Keratinocyte (primary cell): ENCODE data around the gene KBTBD8. TPM values are rescaled to one million over a fixed set of nuclear protein-coding genes. Genes with fewer than 3 reads are reported as not detected.

Experiments used
- DNase-seq: peaks from one replicate; pipeline ENCODE4 v3.0.0-alpha.2; 2011; ENCODE audit warnings: low read depth, missing footprints, low spot score
- FAIRE-seq: peaks from 2 replicates; lab custom pipeline; 2011; peaks lifted over from hg19 to GRCh38; lab: Jason Lieb, UNC
- H2AFZ ChIP-seq: 2 replicates; pipeline ENCODE4 v1.6.0; 2012; ENCODE audit warnings: low read length, control low read depth, inconsistent platforms; ENCODE audit not compliant: control insufficient read depth
- H3K27ac ChIP-seq: 2 replicates; pipeline ENCODE4 v1.5.1; 2011; ENCODE audit warnings: low read length; ENCODE audit not compliant: control insufficient read depth, insufficient read depth
- H3K27me3 ChIP-seq: 3 replicates; pipeline ENCODE4 v1.6.0; 2011; ENCODE audit warnings: low read length; ENCODE audit not compliant: control insufficient read depth, insufficient read depth; ENCODE audit errors: extremely low read depth
- H3K36me3 ChIP-seq, 2 experiments: 2 replicates in 1 of 2; 3 replicates in 1 of 2; pipeline ENCODE4 v1.5.1; 2011; ENCODE audit warnings: low read length in 2 of 2, mild to moderate bottlenecking in 1 of 2; ENCODE audit not compliant: control insufficient read depth in 2 of 2, insufficient read depth in 2 of 2; ENCODE audit errors: extremely low read depth in 1 of 2
- H3K4me1 ChIP-seq: 3 replicates; pipeline ENCODE4 v1.5.1; 2011; ENCODE audit warnings: low read length; ENCODE audit not compliant: control insufficient read depth, insufficient read depth; ENCODE audit errors: extremely low read depth
- H3K4me2 ChIP-seq: 3 replicates; pipeline ENCODE4 v1.6.0; 2011; ENCODE audit warnings: low read depth, low read length; ENCODE audit not compliant: control insufficient read depth, insufficient read depth; ENCODE audit errors: extremely low read depth
- H3K4me3 ChIP-seq, 3 experiments: fragments of 200-600 bp in 1 of 3; sonication (generic) in 1 of 3; 2 replicates in 2 of 3; 3 replicates in 1 of 3; pipeline ENCODE4 v1.5.1; 2011 to 2016; ENCODE audit warnings: low read length in 3 of 3, mild to moderate bottlenecking in 3 of 3, control low read depth in 2 of 3, inconsistent platforms in 1 of 3, low read depth in 1 of 3, mixed read lengths in 1 of 3, mixed run types in 1 of 3, moderate library complexity in 1 of 3; ENCODE audit not compliant: control insufficient read depth in 2 of 3, insufficient read depth in 2 of 3; ENCODE audit errors: extremely low read depth in 1 of 3
- H3K79me2 ChIP-seq: 2 replicates; pipeline ENCODE4 v1.6.0; 2012; ENCODE audit warnings: low read length; ENCODE audit not compliant: control insufficient read depth, insufficient read depth
- H3K9ac ChIP-seq: 3 replicates; pipeline ENCODE4 v1.6.0; 2011; ENCODE audit warnings: low read length; ENCODE audit not compliant: control insufficient read depth, insufficient read depth; ENCODE audit errors: extremely low read depth
- H3K9me1 ChIP-seq: 3 replicates; pipeline ENCODE4 v1.6.0; 2011; ENCODE audit warnings: low read length; ENCODE audit not compliant: control insufficient read depth, insufficient read depth; ENCODE audit errors: extremely low read depth
- H3K9me3 ChIP-seq: 2 replicates; pipeline ENCODE4 v1.5.1; 2012; ENCODE audit warnings: low read depth, low read length; ENCODE audit not compliant: control insufficient read depth
- H4K20me1 ChIP-seq: 3 replicates; pipeline ENCODE4 v1.6.0; 2011; ENCODE audit warnings: low read length; ENCODE audit not compliant: control insufficient read depth, insufficient read depth; ENCODE audit errors: extremely low read depth
- CTCF ChIP-seq, 3 experiments: IDR thresholded peaks in 1 of 3; conservative IDR thresholded peaks in 1 of 3; optimal IDR thresholded peaks in 1 of 3; 2 replicates in 2 of 3; 3 replicates in 1 of 3; pipeline versions ENCODE3 to v1.5.1; 2011; ENCODE audit warnings: low read length in 3 of 3, mild to moderate bottlenecking in 3 of 3, moderate library complexity in 2 of 3, control low read depth in 1 of 3, inconsistent platforms in 1 of 3; ENCODE audit not compliant: insufficient read depth in 2 of 3; ENCODE audit errors: extremely low read depth in 1 of 3
- EZH2 ChIP-seq: IDR thresholded peaks from one replicate; pipeline ENCODE4 v1.6.1; 2012; ENCODE audit warnings: inconsistent platforms, mild to moderate bottlenecking, low read length, moderate library complexity
- dilution Hi-C: fragments of 300-500 bp; cut with MboI; formaldehyde crosslinking; loops from one replicate; pipeline ENCODE4 v1.7.0; 2020; ENCODE audit warnings: low sequenced_read_pairs; ENCODE audit not compliant: extremely low pct_ligation_motif_present
- polyA plus RNA-seq, 5 experiments: library from polyadenylated mRNA; depleted of rRNA in 3 of 5; stranded (reverse) in 3 of 5; stranded (forward) in 1 of 5; unstranded in 1 of 5; fragments of >200 nt; gene quantifications; 1 replicate in 1 of 5; 2 replicates in 3 of 5; 3 replicates in 1 of 5; pipeline versions ENCODE4 v1.2.1 to v1.2.3, GENCODE V29; 2011 to 2012; ENCODE audit warnings: missing spikeins in 2 of 5, low read depth in 1 of 5, low replicate concordance in 1 of 5

Gene KBTBD8
- polyA plus RNA-seq, 1 donor (not counting 4 experiments of a cell fraction or from before 2014, with no cell fraction given): 7.5 TPM

GRCh38 chr3:67018105-67018788, 20.1 kb downstream of the KBTBD8 start:
- Histone ChIP-seq H3K4me2 (peak overlapping the region; percentile 60), H3K4me3 (peak overlapping the region in 1 of 3 experiments; percentile 12), H3K9ac (no peak overlapping the region), H4K20me1 (no peaks in the 10 kb centered on the region), H3K4me1 (peaks cover 23% of the 10 kb centered on the region), H2AFZ (peak overlapping the region; percentile 49), H3K27me3 (no peaks in the 10 kb centered on the region), H3K36me3 (no peaks in the 10 kb centered on the region), H3K27ac (no peak overlapping the region), H3K79me2 (no peaks in the 10 kb centered on the region), H3K9me1 (no peaks in the 10 kb centered on the region), H3K9me3 (no peaks in the 10 kb centered on the region)
- FAIRE-seq: peak; percentile 79
- no peak for DNase-seq
- TF ChIP-seq EZH2: no peak
- TF ChIP-seq CTCF (optimal IDR thresholded peaks at IDR 0.05 in 1 of 3, IDR thresholded peaks at IDR 0.05 in 1 of 3, conservative IDR thresholded peaks at IDR 0.05 in 1 of 3; ENCODE audit: extremely low read depth in 1 of 3, insufficient read depth in 2 of 3, low read length in 3 of 3): no peak
- dilution Hi-C loops: no loop called here

- no peak for DNase-seq
- H3K36me3 ChIP-seq: no peaks in the 10 kb centered on the region
- dilution Hi-C loops: no loop called here
- H3K4me2 ChIP-seq: peak overlapping the region; percentile 60
- no peaks in the 10 kb centered on the region for H3K79me2 ChIP-seq
- no peak overlapping the region for H3K4me3 ChIP-seq
- TF ChIP-seq EZH2 (no peak), CTCF (optimal IDR thresholded peaks at IDR 0.05 in 1 of 3, IDR thresholded peaks at IDR 0.05 in 1 of 3, conservative IDR thresholded peaks at IDR 0.05 in 1 of 3; ENCODE audit: extremely low read depth in 1 of 3, insufficient read depth in 2 of 3, low read length in 3 of 3) (no peak)
- FAIRE-seq: peak; percentile 65
- H3K4me1 ChIP-seq: peaks cover 23% of the 10 kb centered on the region
- no peak overlapping the region for H3K27ac ChIP-seq
- no peaks in the 10 kb centered on the region for H4K20me1 ChIP-seq
- no peaks in the 10 kb centered on the region for H3K9me3 ChIP-seq
- no peak overlapping the region for H3K9ac ChIP-seq
- no peaks in the 10 kb centered on the region for H3K27me3 ChIP-seq
- no peaks in the 10 kb centered on the region for H3K9me1 ChIP-seq
- H2AFZ ChIP-seq: peak overlapping the region; percentile 42
Observed at GRCh38 chr3:67018789-67019526, 20.9 kb downstream of the KBTBD8 start.
